Mesenchymal stem cell (in vitro differentiated cells and primary cell): ENCODE measurements around the gene KANSL3.

Source experiments
- DNase-seq: peaks from one replicate; pipeline ENCODE4 v3.0.0-alpha.2; 2013
- H2AFZ ChIP-seq: one replicate; pipeline ENCODE4 v1.6.1; 2013; ENCODE audit warnings: low read depth, mild to moderate bottlenecking, control low read depth, inconsistent platforms, low read length, moderate library complexity
- H2AK5ac ChIP-seq: 2 replicates; pipeline ENCODE4 v1.6.1; 2013; ENCODE audit warnings: low read length, moderate library complexity, mild to moderate bottlenecking, inconsistent platforms; ENCODE audit not compliant: severe bottlenecking
- H2BK120ac ChIP-seq: one replicate; pipeline ENCODE4 v1.6.1; 2013; ENCODE audit warnings: low read depth, mild to moderate bottlenecking, inconsistent platforms, low read length, moderate library complexity
- H2BK12ac ChIP-seq, 2 experiments: one replicate each; pipeline ENCODE4 v1.6.1; 2013; ENCODE audit warnings: inconsistent platforms in 2 of 2, low read length in 2 of 2, mild to moderate bottlenecking in 2 of 2, moderate library complexity in 2 of 2, control low read depth in 1 of 2
- H2BK15ac ChIP-seq: one replicate; pipeline ENCODE4 v1.6.1; 2013; ENCODE audit warnings: mild to moderate bottlenecking, low read depth, inconsistent platforms; ENCODE audit not compliant: poor library complexity, severe bottlenecking
- H2BK5ac ChIP-seq: 2 replicates; pipeline ENCODE4 v1.6.1; 2013; ENCODE audit warnings: low read depth, mild to moderate bottlenecking, low read length, control low read depth, inconsistent platforms; ENCODE audit not compliant: poor library complexity, severe bottlenecking
- H3K14ac ChIP-seq, 2 experiments: one replicate each; pipeline ENCODE4 v1.6.1; 2013; ENCODE audit warnings: inconsistent platforms in 2 of 2, low read length in 2 of 2, control low read depth in 1 of 2, mild to moderate bottlenecking in 1 of 2, moderate library complexity in 1 of 2
- H3K18ac ChIP-seq, 2 experiments: one replicate each; pipeline ENCODE4 v1.6.1; 2013; ENCODE audit warnings: inconsistent platforms in 2 of 2, low read length in 2 of 2, control low read depth in 1 of 2, low read depth in 1 of 2, mild to moderate bottlenecking in 1 of 2
- H3K23ac ChIP-seq, 2 experiments: one replicate each; pipeline ENCODE4 v1.6.1; 2013; ENCODE audit warnings: inconsistent platforms in 2 of 2, low read length in 2 of 2, mild to moderate bottlenecking in 2 of 2, moderate library complexity in 2 of 2, control low read depth in 1 of 2
- H3K27ac ChIP-seq: 2 replicates; pipeline ENCODE4 v1.5.1; 2013; ENCODE audit warnings: mild to moderate bottlenecking, moderate library complexity, low read length, control low read depth, inconsistent platforms; ENCODE audit not compliant: poor library complexity, severe bottlenecking
- H3K27me3 ChIP-seq, 2 experiments: 2 replicates each; pipeline versions ENCODE4 v1.6.1 to v1.7.0; 2013; ENCODE audit warnings: low read length in 2 of 2, mild to moderate bottlenecking in 2 of 2, moderate library complexity in 2 of 2, control low read depth in 1 of 2, inconsistent platforms in 1 of 2; ENCODE audit not compliant: control insufficient read depth in 1 of 2, insufficient read depth in 1 of 2
- H3K36me3 ChIP-seq, 2 experiments: 2 replicates each; pipeline versions ENCODE4 v1.6.1 to v1.7.0; 2013; ENCODE audit warnings: low read length in 2 of 2, control low read depth in 1 of 2, inconsistent platforms in 1 of 2, low read depth in 1 of 2, mild to moderate bottlenecking in 1 of 2; ENCODE audit not compliant: insufficient read depth in 2 of 2, control insufficient read depth in 1 of 2
- H3K4ac ChIP-seq, 2 experiments: one replicate each; pipeline ENCODE4 v1.6.1; 2013; ENCODE audit warnings: inconsistent platforms in 2 of 2, low read length in 2 of 2, mild to moderate bottlenecking in 2 of 2, moderate library complexity in 2 of 2, control low read depth in 1 of 2, low read depth in 1 of 2
- H3K4me1 ChIP-seq: 2 replicates; pipeline ENCODE4 v1.6.1; 2013; ENCODE audit warnings: low read depth, low read length, control low read depth; ENCODE audit not compliant: control insufficient read depth, insufficient read depth
- H3K4me2 ChIP-seq: 2 replicates; pipeline ENCODE4 v1.6.1; 2013; ENCODE audit warnings: low read length, mild to moderate bottlenecking, inconsistent platforms; ENCODE audit not compliant: poor library complexity, severe bottlenecking
- H3K4me3 ChIP-seq, 2 experiments: 2 replicates each; pipeline versions ENCODE4 v1.5.1 to v1.7.0; 2013; ENCODE audit warnings: low read length in 2 of 2, mild to moderate bottlenecking in 2 of 2, control low read depth in 1 of 2, low read depth in 1 of 2; ENCODE audit not compliant: insufficient read depth in 1 of 2
- H3K79me1 ChIP-seq: replicated peaks from 2 replicates; pipeline ENCODE4 v1.6.1; 2013; ENCODE audit warnings: mild to moderate bottlenecking, control low read depth, low read length, inconsistent platforms; ENCODE audit not compliant: poor library complexity, severe bottlenecking
- H3K9ac ChIP-seq: 2 replicates; pipeline ENCODE4 v1.7.0; 2013; ENCODE audit warnings: mild to moderate bottlenecking, low read length, moderate library complexity
- H3K9me3 ChIP-seq: 2 replicates; pipeline ENCODE4 v1.7.0; 2013; ENCODE audit warnings: mild to moderate bottlenecking, low read length; ENCODE audit not compliant: control insufficient read depth
- H4K8ac ChIP-seq: one replicate; pipeline ENCODE4 v1.6.1; 2013; ENCODE audit warnings: inconsistent platforms, mild to moderate bottlenecking, low read length, moderate library complexity
- H4K91ac ChIP-seq: one replicate; pipeline ENCODE4 v1.6.1; 2013; ENCODE audit warnings: mild to moderate bottlenecking, low read length, inconsistent platforms
- WGBS: methylation state at CpG from one replicate; pipeline ENCODE4 v1.1.7; 2013; ENCODE audit warnings: mixed read lengths; 5-methylcytosine and 5-hydroxymethylcytosine counted together

KANSL3 gene

GRCh38 chr2:96577501-96577900, 60.6 kb downstream of the KANSL3 start:
- no peak overlapping the region for H3K4me2 ChIP-seq
- no peak overlapping the region for H3K9ac ChIP-seq
- no peak overlapping the region for H3K27ac ChIP-seq
- H2BK12ac ChIP-seq, result no peak overlapping the region
- H3K79me1 ChIP-seq, result no peaks in the 10 kb centered on the region
- no peak overlapping the region for H2BK15ac ChIP-seq
- peaks cover 0 to 4% of the 10 kb centered on the region in 2 experiments for H3K36me3 ChIP-seq
- no peaks in the 10 kb centered on the region for H3K9me3 ChIP-seq
- H3K4ac ChIP-seq, result no peak overlapping the region
- H2BK5ac ChIP-seq, result no peak overlapping the region
- no peaks in the 10 kb centered on the region for H3K4me1 ChIP-seq
- H2AFZ ChIP-seq, result no peak overlapping the region
- no peak overlapping the region for H3K18ac ChIP-seq
- no peak overlapping the region for H3K23ac ChIP-seq
- WGBS, result 62% methylated on average over 5 of the region's 5 CpGs
- H3K27me3 ChIP-seq, result no peaks in the 10 kb centered on the region
- H3K4me3 ChIP-seq, result no peak overlapping the region
- no peak overlapping the region for H2AK5ac ChIP-seq
- H4K8ac ChIP-seq, result no peak overlapping the region
- no peak for DNase-seq
- H3K14ac ChIP-seq, result no peak overlapping the region
- H4K91ac ChIP-seq, result no peak overlapping the region
- no peak overlapping the region for H2BK120ac ChIP-seq

GRCh38 chr2:96575785-96576456, 62.2 kb downstream of the KANSL3 start:
- H4K91ac ChIP-seq, result no peak overlapping the region
- no peak overlapping the region for H2AFZ ChIP-seq
- H3K4me3 ChIP-seq, result no peak overlapping the region
- H3K27ac ChIP-seq, result no peak overlapping the region
- no peak overlapping the region for H3K18ac ChIP-seq
- no peaks in the 10 kb centered on the region for H3K9me3 ChIP-seq
- WGBS, result no CpG with 5 or more reads among the region's 1 CpG
- H3K79me1 ChIP-seq, result no peaks in the 10 kb centered on the region
- no peak overlapping the region for H2BK5ac ChIP-seq
- no peak for DNase-seq
- H3K4ac ChIP-seq, result no peak overlapping the region
- H3K14ac ChIP-seq, result no peak overlapping the region
- H3K23ac ChIP-seq, result no peak overlapping the region
- peaks cover 0 to 4% of the 10 kb centered on the region in 2 experiments for H3K36me3 ChIP-seq
- H2AK5ac ChIP-seq, result no peak overlapping the region
- H3K9ac ChIP-seq, result no peak overlapping the region
- no peak overlapping the region for H2BK120ac ChIP-seq
- no peak overlapping the region for H2BK12ac ChIP-seq
- H2BK15ac ChIP-seq, result no peak overlapping the region
- H4K8ac ChIP-seq, result no peak overlapping the region
- no peak overlapping the region for H3K4me2 ChIP-seq
- no peaks in the 10 kb centered on the region for H3K4me1 ChIP-seq
- no peaks in the 10 kb centered on the region for H3K27me3 ChIP-seq

GRCh38 chr2:96574364-96574763, 63.7 kb downstream of the KANSL3 start:
- Histone ChIP-seq H3K4ac (no peak overlapping the region), H3K9ac (no peak overlapping the region), H3K27me3 (no peaks in the 10 kb centered on the region), H2BK120ac (no peak overlapping the region), H3K27ac (no peak overlapping the region), H3K14ac (no peak overlapping the region), H3K9me3 (no peaks in the 10 kb centered on the region), H3K18ac (no peak overlapping the region), H3K4me1 (no peaks in the 10 kb centered on the region), H2BK15ac (no peak overlapping the region), H4K91ac (no peak overlapping the region), H3K4me3 (no peak overlapping the region), H3K23ac (no peak overlapping the region), H3K4me2 (no peak overlapping the region), H2BK12ac (no peak overlapping the region), H4K8ac (no peak overlapping the region), H2AK5ac (no peak overlapping the region), H2AFZ (no peak overlapping the region), H2BK5ac (no peak overlapping the region), H3K36me3 (no peaks in the 10 kb centered on the region), H3K79me1 (no peaks in the 10 kb centered on the region)
- DNase-seq, result peak; percentile 5
- 96% methylated on average over 2 of the region's 2 CpGs for WGBS

- Histone ChIP-seq H3K18ac (no peak overlapping the region), H4K91ac (no peak overlapping the region), H3K79me1 (no peaks in the 10 kb centered on the region), H2BK15ac (no peak overlapping the region), H3K4me3 (no peak overlapping the region), H3K9me3 (no peaks in the 10 kb centered on the region), H3K27me3 (peaks cover 0 to 4% of the 10 kb centered on the region in 2 experiments), H2BK120ac (no peak overlapping the region), H3K36me3 (no peaks in the 10 kb centered on the region), H2BK5ac (no peak overlapping the region), H4K8ac (no peak overlapping the region), H2BK12ac (no peak overlapping the region), H3K14ac (no peak overlapping the region), H3K27ac (no peak overlapping the region), H3K4me2 (no peak overlapping the region), H2AFZ (no peak overlapping the region), H3K23ac (no peak overlapping the region), H2AK5ac (no peak overlapping the region), H3K4me1 (no peaks in the 10 kb centered on the region), H3K9ac (no peak overlapping the region), H3K4ac (no peak overlapping the region)
- 88% methylated on average over 1 of the region's 3 CpGs for WGBS
- DNase-seq, result no peak
Measured at GRCh38 chr2:96568094-96568493, 70.0 kb downstream of the KANSL3 start.
